ENCODE results near the gene COL20A1.

GRCh38 chr20:63278661-63279060 is 14.3 kb upstream of the COL20A1 start:
- TF ChIP-seq, protein P1, sequence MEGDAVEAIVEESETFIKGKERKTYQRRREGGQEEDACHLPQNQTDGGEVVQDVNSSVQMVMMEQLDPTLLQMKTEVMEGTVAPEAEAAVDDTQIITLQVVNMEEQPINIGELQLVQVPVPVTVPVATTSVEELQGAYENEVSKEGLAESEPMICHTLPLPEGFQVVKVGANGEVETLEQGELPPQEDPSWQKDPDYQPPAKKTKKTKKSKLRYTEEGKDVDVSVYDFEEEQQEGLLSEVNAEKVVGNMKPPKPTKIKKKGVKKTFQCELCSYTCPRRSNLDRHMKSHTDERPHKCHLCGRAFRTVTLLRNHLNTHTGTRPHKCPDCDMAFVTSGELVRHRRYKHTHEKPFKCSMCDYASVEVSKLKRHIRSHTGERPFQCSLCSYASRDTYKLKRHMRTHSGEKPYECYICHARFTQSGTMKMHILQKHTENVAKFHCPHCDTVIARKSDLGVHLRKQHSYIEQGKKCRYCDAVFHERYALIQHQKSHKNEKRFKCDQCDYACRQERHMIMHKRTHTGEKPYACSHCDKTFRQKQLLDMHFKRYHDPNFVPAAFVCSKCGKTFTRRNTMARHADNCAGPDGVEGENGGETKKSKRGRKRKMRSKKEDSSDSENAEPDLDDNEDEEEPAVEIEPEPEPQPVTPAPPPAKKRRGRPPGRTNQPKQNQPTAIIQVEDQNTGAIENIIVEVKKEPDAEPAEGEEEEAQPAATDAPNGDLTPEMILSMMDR (IDR thresholded peaks at IDR 0.05) = no peak
- TF ChIP-seq SIN3A (IDR thresholded peaks at IDR 0.05; ENCODE audit: borderline replicate concordance, insufficient read depth, low read depth, low read length) (no peak), POLR2AphosphoS5 (IDR thresholded peaks at IDR 0.05; ENCODE audit: low read depth, low read length) (no peak), TCF7L2 (IDR thresholded peaks at IDR 0.05; ENCODE audit: low read depth, low read length) (no peak), REST (IDR thresholded peaks at IDR 0.05; ENCODE audit: insufficient read depth in 1 of 2, low read depth in 2 of 2, low read length in 1 of 2) (no peak)
